ENCODE measurements around the gene SCUBE1. TPM values are rescaled to one million over a fixed set of nuclear protein-coding genes. Genes with fewer than 3 reads are reported as not detected.

The SCUBE1 gene
- total RNA-seq, 1 experiment from 2014 or later = 3.9 TPM

DNA sequence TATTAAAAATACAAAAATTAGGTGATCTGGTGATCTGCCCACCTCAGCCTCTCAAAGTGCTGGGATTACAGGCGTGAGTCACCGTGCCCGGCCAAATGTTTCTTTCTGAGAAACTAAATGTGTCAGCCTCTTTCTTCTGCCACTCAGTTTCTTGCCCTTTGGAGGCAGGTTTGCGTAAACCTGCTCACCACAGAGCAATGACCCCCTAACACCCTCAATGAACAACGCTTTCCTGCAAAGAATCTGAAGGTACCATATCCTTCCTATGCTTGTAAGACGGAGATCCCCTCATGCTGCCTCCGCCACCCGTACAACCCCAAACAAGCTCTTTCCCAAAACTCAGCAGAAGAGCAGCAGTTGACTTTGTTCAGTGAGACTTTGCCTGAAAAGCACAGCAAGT is 117.6 kb downstream of the SCUBE1 start:
- intact Hi-C loops (cut with micrococcal nuclease) = no loop called here
- Histone ChIP-seq H2AFZ (ENCODE audit: low read depth, low read length, poor library complexity, severe bottlenecking) (no peak overlapping the region), H3K4me1 (ENCODE audit: control insufficient read depth in 1 of 2, insufficient read depth in 2 of 2, low read length in 2 of 2) (no peaks in the 10 kb centered on the region; a peak in 1 of 4 replicates), H3K9ac (ENCODE audit: low read length) (no peak overlapping the region), H3K27me3 (ENCODE audit: insufficient read depth, low read length) (no peaks in the 10 kb centered on the region), H3K9me3 (ENCODE audit: control insufficient read depth in 1 of 2, insufficient read depth in 1 of 2, low read depth in 1 of 2, low read length in 2 of 2) (no peaks in the 10 kb centered on the region), H4K20me1 (ENCODE audit: insufficient read depth) (no peaks in the 10 kb centered on the region), H3K27ac (ENCODE audit: low read depth, low read length) (no peak overlapping the region), H3K4me3 (replicated peaks in 1 of 2; ENCODE audit: low read depth in 1 of 2, low read length in 2 of 2) (no peak overlapping the region), H3K79me2 (ENCODE audit: insufficient read depth, low read length) (no peaks in the 10 kb centered on the region), H3K36me3 (ENCODE audit: control insufficient read depth in 1 of 2, insufficient read depth in 2 of 2, low read length in 2 of 2) (no peaks in the 10 kb centered on the region), H3K4me2 (ENCODE audit: low read length) (no peak overlapping the region), H3K9me2 (ENCODE audit: insufficient read depth) (no peaks in the 10 kb centered on the region)
- POLR2A ChIA-PET = no interaction called here
- ATAC-seq = no peak
- CTCF ChIA-PET = interaction anchor here (1.6 kb wide), 1 partner anchor 38 kb away, joined by 5 read pairs; the partner anchor contains the start of gene TTLL12
- RAD21 ChIA-PET (ENCODE audit: low non-redundant PET in 1 of 2, low total read pairs in 2 of 2, uncharacterized antibody in 2 of 2, unreplicated experiment in 2 of 2) = no interaction called here
- no peak for DNase-seq (ENCODE audit: low read depth, low spot score)
- BruUV-seq (replicated peaks) = no TSS peak
- no peak for TF ChIP-seq EZH2 (IDR thresholded peaks at IDR 0.05)

GRCh38 chr22:43222987-43223386 is 120.2 kb downstream of the SCUBE1 start:
- POLR2A ChIA-PET = no interaction called here
- Histone ChIP-seq H3K79me2 (ENCODE audit: insufficient read depth, low read length) (no peaks in the 10 kb centered on the region), H2AFZ (ENCODE audit: low read depth, low read length, poor library complexity, severe bottlenecking) (no peak overlapping the region), H3K9ac (ENCODE audit: low read length) (no peak overlapping the region), H3K4me2 (ENCODE audit: low read length) (no peak overlapping the region), H4K20me1 (ENCODE audit: insufficient read depth) (no peaks in the 10 kb centered on the region), H3K9me2 (ENCODE audit: insufficient read depth) (no peaks in the 10 kb centered on the region), H3K36me3 (ENCODE audit: control insufficient read depth in 1 of 2, insufficient read depth in 2 of 2, low read length in 2 of 2) (no peaks in the 10 kb centered on the region), H3K4me3 (replicated peaks in 1 of 2; ENCODE audit: low read depth in 1 of 2, low read length in 2 of 2) (no peak overlapping the region), H3K27me3 (ENCODE audit: insufficient read depth, low read length) (no peaks in the 10 kb centered on the region), H3K4me1 (ENCODE audit: control insufficient read depth in 1 of 2, insufficient read depth in 2 of 2, low read length in 2 of 2) (peaks cover 3 to 8% of the 10 kb centered on the region in 2 experiments; a peak in 3 of 4 replicates), H3K27ac (ENCODE audit: low read depth, low read length) (no peak overlapping the region), H3K9me3 (ENCODE audit: control insufficient read depth in 1 of 2, insufficient read depth in 1 of 2, low read depth in 1 of 2, low read length in 2 of 2) (no peaks in the 10 kb centered on the region)
- ATAC-seq (no peak), DNase-seq (ENCODE audit: low read depth, low spot score) (no peak)
- intact Hi-C loops (cut with micrococcal nuclease) = no loop called here
- BruUV-seq (replicated peaks) = no TSS peak
- TF ChIP-seq CBX3 (IDR thresholded peaks at IDR 0.05; ENCODE audit: low read depth) = no peak
- no peak for TF ChIP-seq RAD21 (IDR thresholded peaks at IDR 0.05; ENCODE audit: low read depth)
- no peak for TF ChIP-seq ZFX (IDR thresholded peaks at IDR 0.05)
- TF ChIP-seq SP1 (IDR thresholded peaks at IDR 0.05; ENCODE audit: low read depth) = no peak
- TF ChIP-seq JUND (IDR thresholded peaks at IDR 0.05) = no peak
- CTCF ChIA-PET = interaction anchor here (0.9 kb wide), 1 partner anchor 8 kb away, joined by 3 read pairs; no protein-coding TSS in a partner anchor
- RAD21 ChIA-PET (ENCODE audit: low non-redundant PET in 1 of 2, low total read pairs in 2 of 2, uncharacterized antibody in 2 of 2, unreplicated experiment in 2 of 2) = no interaction called here

Data from HCT116 (cell line).